H9 (cell line): ENCODE measurements around the gene MSI2. TPM values are rescaled to one million over a fixed set of nuclear protein-coding genes. Genes with fewer than 3 reads are reported as not detected.

Experiments used
- DNase-seq: peaks from one replicate; pipeline ENCODE4 v3.0.0-alpha.2; 2017
- H2AFZ ChIP-seq: one replicate; pipeline ENCODE4 v1.6.1; 2013; ENCODE audit warnings: mild to moderate bottlenecking, low read length, control low read depth, moderate library complexity
- H2AK5ac ChIP-seq: 2 replicates; pipeline ENCODE4 v1.6.1; 2013; ENCODE audit warnings: low read length, control low read depth, mixed read lengths; ENCODE audit not compliant: insufficient read length
- H2BK120ac ChIP-seq: one replicate; pipeline ENCODE4 v1.6.1; 2013; ENCODE audit warnings: low read depth, mild to moderate bottlenecking, low read length, control low read depth, inconsistent platforms; ENCODE audit not compliant: poor library complexity, severe bottlenecking
- H2BK12ac ChIP-seq: 2 replicates; pipeline ENCODE4 v1.6.1; 2013; ENCODE audit warnings: low read length, control low read depth, mixed read lengths, low read depth; ENCODE audit not compliant: insufficient read length
- H2BK15ac ChIP-seq: 2 replicates; pipeline ENCODE4 v1.6.1; 2013; ENCODE audit warnings: low read depth, low read length, control low read depth
- H2BK20ac ChIP-seq: one replicate; pipeline ENCODE4 v1.6.1; 2013; ENCODE audit warnings: low read depth, mild to moderate bottlenecking, low read length, control low read depth, inconsistent platforms; ENCODE audit not compliant: poor library complexity, severe bottlenecking
- H2BK5ac ChIP-seq: 2 replicates; pipeline ENCODE4 v1.6.1; 2013; ENCODE audit warnings: low read length, control low read depth, mixed read lengths; ENCODE audit not compliant: insufficient read length
- H3K14ac ChIP-seq: 2 replicates; pipeline ENCODE4 v1.6.1; 2013; ENCODE audit warnings: low read length, control low read depth; ENCODE audit not compliant: insufficient read depth
- H3K18ac ChIP-seq: 2 replicates; pipeline ENCODE4 v1.6.1; 2013; ENCODE audit warnings: low read depth, mild to moderate bottlenecking, mixed read lengths, low read length, control low read depth; ENCODE audit not compliant: insufficient read length
- H3K23ac ChIP-seq: 2 replicates; pipeline ENCODE4 v1.6.1; 2013; ENCODE audit warnings: low read length, control low read depth, mixed read lengths, low read depth; ENCODE audit not compliant: insufficient read length
- H3K23me2 ChIP-seq: 2 replicates; pipeline ENCODE4 v1.6.1; 2013; ENCODE audit warnings: low read depth, mild to moderate bottlenecking, mixed read lengths, low read length, control low read depth; ENCODE audit not compliant: insufficient read length, poor library complexity, severe bottlenecking
- H3K27ac ChIP-seq: 2 replicates; pipeline ENCODE4 v1.5.1; 2013; ENCODE audit warnings: low read length, control low read depth, mixed read lengths, low read depth; ENCODE audit not compliant: insufficient read length
- H3K27me3 ChIP-seq: 2 replicates; pipeline ENCODE4 v1.6.1; 2013; ENCODE audit warnings: low read length, control low read depth, inconsistent platforms; ENCODE audit not compliant: insufficient read depth
- H3K4ac ChIP-seq: 2 replicates; pipeline ENCODE4 v1.6.1; 2013; ENCODE audit warnings: low read depth, mild to moderate bottlenecking, control low read depth, inconsistent platforms, low read length, moderate library complexity
- H3K4me1 ChIP-seq: 2 replicates; pipeline ENCODE4 v1.6.1; 2013; ENCODE audit warnings: low read length, control low read depth, inconsistent platforms; ENCODE audit not compliant: insufficient read depth
- H3K4me2 ChIP-seq: 2 replicates; pipeline ENCODE4 v1.6.1; 2013; ENCODE audit warnings: low read length, control low read depth, mixed read lengths; ENCODE audit not compliant: insufficient read length, insufficient read depth
- H3K56ac ChIP-seq: 2 replicates; pipeline ENCODE4 v1.6.1; 2013; ENCODE audit warnings: low read depth, mild to moderate bottlenecking, mixed read lengths, low read length, control low read depth; ENCODE audit not compliant: insufficient read length
- H3K79me1 ChIP-seq: 2 replicates; pipeline ENCODE4 v1.6.1; 2013; ENCODE audit warnings: low read depth, mild to moderate bottlenecking, moderate library complexity, low read length, control low read depth, inconsistent platforms; ENCODE audit not compliant: insufficient read depth, poor library complexity, severe bottlenecking
- H3K79me2 ChIP-seq: 2 replicates; pipeline ENCODE4 v1.6.1; 2013; ENCODE audit warnings: low read length, control low read depth, inconsistent platforms; ENCODE audit not compliant: insufficient read depth
- H3K9ac ChIP-seq: 2 replicates; pipeline ENCODE4 v1.6.1; 2013; ENCODE audit warnings: low read length, control low read depth, mixed read lengths; ENCODE audit not compliant: insufficient read length; ENCODE audit errors: extremely low read depth
- H3K9me3 ChIP-seq: one replicate; pipeline ENCODE4 v1.6.1; 2013; ENCODE audit warnings: low read depth, low read length, inconsistent platforms; ENCODE audit not compliant: control insufficient read depth
- H3T11ph ChIP-seq: one replicate; pipeline ENCODE4 v1.6.1; 2013; ENCODE audit warnings: mild to moderate bottlenecking, low read length, control low read depth, inconsistent platforms
- H4K20me1 ChIP-seq: one replicate; pipeline ENCODE4 v1.6.1; 2013; ENCODE audit not compliant: control insufficient read depth, insufficient read length, insufficient read depth
- H4K5ac ChIP-seq: 2 replicates; pipeline ENCODE4 v1.6.1; 2013; ENCODE audit warnings: low read depth, mild to moderate bottlenecking, mixed read lengths, low read length, control low read depth; ENCODE audit not compliant: insufficient read length
- H4K8ac ChIP-seq: replicated peaks from 2 replicates; pipeline ENCODE4 v1.6.1; 2013; ENCODE audit warnings: low read length, control low read depth, mixed read lengths, low read depth; ENCODE audit not compliant: insufficient read length
- H4K91ac ChIP-seq: 2 replicates; pipeline ENCODE4 v1.6.1; 2013; ENCODE audit warnings: low read depth, mild to moderate bottlenecking, moderate library complexity, mixed read lengths, low read length, control low read depth; ENCODE audit not compliant: insufficient read length
- H3K27ac Mint-ChIP-seq, 3 experiments: 2 replicates in 2 of 3; 3 replicates in 1 of 3; pipeline ENCODE4 v1.8.0; 2020 to 2021; ENCODE audit warnings: mixed read lengths in 3 of 3, mild to moderate bottlenecking in 1 of 3, moderate library complexity in 1 of 3
- H3K27me3 Mint-ChIP-seq: 2 replicates; pipeline ENCODE4 v1.8.0; 2021; ENCODE audit warnings: low read depth, mild to moderate bottlenecking, moderate library complexity, mixed read lengths
- H3K36me3 Mint-ChIP-seq, 3 experiments: 2 replicates in 2 of 3; 3 replicates in 1 of 3; pipeline ENCODE4 v1.8.0; 2020 to 2021; ENCODE audit warnings: low read depth in 3 of 3, mixed read lengths in 3 of 3; ENCODE audit not compliant: insufficient read depth in 1 of 3
- H3K4me1 Mint-ChIP-seq, 2 experiments: 2 replicates each; pipeline ENCODE4 v1.8.0; 2020; ENCODE audit warnings: mixed read lengths in 2 of 2
- H3K4me3 Mint-ChIP-seq, 2 experiments: 2 replicates in 1 of 2; 3 replicates in 1 of 2; pipeline ENCODE4 v1.8.0; 2020 to 2021; ENCODE audit warnings: mild to moderate bottlenecking in 2 of 2, mixed read lengths in 2 of 2, moderate library complexity in 1 of 2
- H3K9me3 Mint-ChIP-seq, 2 experiments: 2 replicates in 1 of 2; 3 replicates in 1 of 2; pipeline ENCODE4 v1.8.0; 2020; ENCODE audit warnings: mild to moderate bottlenecking in 2 of 2, mixed read lengths in 2 of 2, moderate library complexity in 1 of 2
- WGBS: extraction: QIAGEN DNeasy Blood & Tissue Kit; methylation state at CpG from one replicate; pipeline ENCODE4 v1.1.7; 2013; ENCODE audit warnings: missing lambda C conversion rate, low lambda C conversion rate, mixed read lengths; ENCODE audit not compliant: insufficient read length; ENCODE audit errors: extremely low coverage; 5-methylcytosine and 5-hydroxymethylcytosine counted together
- total RNA-seq: library from RNA; stranded (reverse); gene quantifications from 2 replicates; pipeline ENCODE4 v1.2.1, GENCODE V29; 2021
- TF ChIP-seq, protein P1 (sequence below): fragments of 200-600 bp; sonication (generic); conservative IDR thresholded peaks from 3 replicates; pipeline ENCODE4 v1.8.0; 2021; ENCODE audit warnings: antibody characterized with exemption, mild to moderate bottlenecking

Gene MSI2
- total RNA-seq, 1 experiment from 2014 or later = 98.5 TPM

DNA sequence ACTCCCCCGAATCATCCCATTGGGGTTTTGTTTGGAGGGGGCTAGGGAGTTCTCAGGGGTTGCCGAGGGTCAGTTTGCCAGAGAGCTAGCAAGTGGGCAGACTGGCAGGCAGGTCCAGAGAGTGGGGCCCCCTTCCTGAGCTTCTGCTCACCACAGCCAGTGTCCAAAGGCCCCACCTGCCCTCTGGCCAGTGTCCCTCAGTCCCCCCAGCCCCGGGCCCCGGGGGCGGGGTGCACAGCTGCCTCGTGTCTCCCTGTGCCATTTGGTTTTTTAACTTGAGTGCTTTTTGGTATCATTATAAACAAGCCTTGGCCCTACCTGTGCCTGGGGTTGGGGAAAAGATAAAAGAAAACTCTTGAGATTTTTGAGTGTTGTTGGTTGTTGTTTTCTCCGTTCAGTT, 397.0 kb downstream of the MSI2 start:
- no peak overlapping the region for H2BK120ac ChIP-seq
- no peak overlapping the region for H2BK5ac ChIP-seq
- no peaks in the 10 kb centered on the region for H3K9me3 ChIP-seq
- Mint-ChIP-seq H3K4me1 (peaks cover 3 to 21% of the 10 kb centered on the region in 2 experiments), H3K9me3 (no peaks in the 10 kb centered on the region), H3K27me3 (no peaks in the 10 kb centered on the region), H3K27ac (peak overlapping the region in 1 of 3 experiments; percentile 47; a peak in 1 of 7 replicates), H3K4me3 (no peak overlapping the region), H3K36me3 (peaks cover 2 to 11% (median 4%) of the 10 kb centered on the region in 3 experiments; a peak in 4 of 7 replicates)
- H2BK12ac ChIP-seq = no peak overlapping the region
- no peak overlapping the region for H2BK20ac ChIP-seq
- H4K8ac ChIP-seq = no peak overlapping the region
- DNase-seq = no peak
- no peak overlapping the region for H2AFZ ChIP-seq
- no peak overlapping the region for H3K14ac ChIP-seq
- no CpG with 5 or more reads among the region's 7 CpGs for WGBS
- H4K20me1 ChIP-seq = no peaks in the 10 kb centered on the region
- no peak overlapping the region for H3K18ac ChIP-seq
- H3K79me2 ChIP-seq = no peaks in the 10 kb centered on the region
- no peaks in the 10 kb centered on the region for H3K27me3 ChIP-seq
- no peak overlapping the region for H3K4ac ChIP-seq
- TF ChIP-seq, protein P1, sequence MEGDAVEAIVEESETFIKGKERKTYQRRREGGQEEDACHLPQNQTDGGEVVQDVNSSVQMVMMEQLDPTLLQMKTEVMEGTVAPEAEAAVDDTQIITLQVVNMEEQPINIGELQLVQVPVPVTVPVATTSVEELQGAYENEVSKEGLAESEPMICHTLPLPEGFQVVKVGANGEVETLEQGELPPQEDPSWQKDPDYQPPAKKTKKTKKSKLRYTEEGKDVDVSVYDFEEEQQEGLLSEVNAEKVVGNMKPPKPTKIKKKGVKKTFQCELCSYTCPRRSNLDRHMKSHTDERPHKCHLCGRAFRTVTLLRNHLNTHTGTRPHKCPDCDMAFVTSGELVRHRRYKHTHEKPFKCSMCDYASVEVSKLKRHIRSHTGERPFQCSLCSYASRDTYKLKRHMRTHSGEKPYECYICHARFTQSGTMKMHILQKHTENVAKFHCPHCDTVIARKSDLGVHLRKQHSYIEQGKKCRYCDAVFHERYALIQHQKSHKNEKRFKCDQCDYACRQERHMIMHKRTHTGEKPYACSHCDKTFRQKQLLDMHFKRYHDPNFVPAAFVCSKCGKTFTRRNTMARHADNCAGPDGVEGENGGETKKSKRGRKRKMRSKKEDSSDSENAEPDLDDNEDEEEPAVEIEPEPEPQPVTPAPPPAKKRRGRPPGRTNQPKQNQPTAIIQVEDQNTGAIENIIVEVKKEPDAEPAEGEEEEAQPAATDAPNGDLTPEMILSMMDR = no peak
- no peak overlapping the region for H3K9ac ChIP-seq
- peaks cover 19% of the 10 kb centered on the region for H3K4me1 ChIP-seq
- no peaks in the 10 kb centered on the region for H3K79me1 ChIP-seq
- no peak overlapping the region for H3K56ac ChIP-seq
- no peak overlapping the region for H3K4me2 ChIP-seq
- no peak overlapping the region for H2AK5ac ChIP-seq
- H3K27ac ChIP-seq = no peak overlapping the region
- H3K23me2 ChIP-seq = no peaks in the 10 kb centered on the region
- H4K91ac ChIP-seq = no peak overlapping the region
- H2BK15ac ChIP-seq = no peak overlapping the region
- no peak overlapping the region for H3K23ac ChIP-seq
- H4K5ac ChIP-seq = no peak overlapping the region
- H3T11ph ChIP-seq = no peak overlapping the region
